ENCODE measurements around the gene RPL31.

RPL31 gene

DNA sequence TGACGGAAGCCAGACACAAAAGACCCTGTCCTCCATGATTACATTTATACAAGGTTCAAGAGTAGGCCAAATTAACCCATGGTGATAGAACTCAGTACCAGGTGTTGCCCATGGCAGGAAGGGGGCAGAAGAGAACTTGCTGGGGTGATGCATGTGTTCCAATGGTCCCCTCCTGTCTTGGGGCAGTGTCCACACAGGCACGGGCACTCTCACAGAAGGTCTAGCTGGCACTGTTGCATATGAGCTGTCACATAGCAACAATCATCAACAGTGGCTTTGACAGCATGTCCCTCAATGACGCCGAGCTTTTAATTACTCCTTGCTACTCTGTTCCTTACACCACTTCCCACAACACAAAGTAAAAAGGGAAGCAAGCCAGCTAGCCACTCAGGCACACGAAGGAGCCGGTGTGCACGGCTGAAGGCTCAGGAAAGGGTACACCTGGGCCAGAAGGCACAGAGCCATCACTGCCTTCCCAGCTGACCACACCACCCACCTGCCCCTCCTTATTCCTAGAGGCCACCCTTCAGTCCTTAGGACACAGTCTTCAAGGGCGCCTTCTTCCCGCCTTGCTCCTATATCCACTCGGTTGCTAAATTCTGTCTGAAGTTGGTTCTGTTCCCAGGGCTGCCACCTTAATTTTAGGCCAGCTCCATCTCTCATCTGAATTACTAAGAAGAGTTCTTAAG, 28.9 kb downstream of the RPL31 start:
- Histone ChIP-seq H3K36me3 (ENCODE audit: insufficient read depth, low read length) (peaks cover 21% of the 10 kb centered on the region), H3K9ac (ENCODE audit: low read depth, low read length) (no peak overlapping the region), H3K9me3 (ENCODE audit: insufficient read depth, low read depth, low read length) (no peaks in the 10 kb centered on the region), H3K27ac (ENCODE audit: low read depth, low read length) (no peak overlapping the region), H3K4me3 (ENCODE audit: low read length) (no peak overlapping the region), H3K4me1 (ENCODE audit: insufficient read depth, low read length) (peaks cover 8% of the 10 kb centered on the region), H3K27me3 (ENCODE audit: insufficient read depth, low read length) (no peaks in the 10 kb centered on the region)
- 91% methylated on average over 10 of the region's 10 CpGs for WGBS

DNA sequence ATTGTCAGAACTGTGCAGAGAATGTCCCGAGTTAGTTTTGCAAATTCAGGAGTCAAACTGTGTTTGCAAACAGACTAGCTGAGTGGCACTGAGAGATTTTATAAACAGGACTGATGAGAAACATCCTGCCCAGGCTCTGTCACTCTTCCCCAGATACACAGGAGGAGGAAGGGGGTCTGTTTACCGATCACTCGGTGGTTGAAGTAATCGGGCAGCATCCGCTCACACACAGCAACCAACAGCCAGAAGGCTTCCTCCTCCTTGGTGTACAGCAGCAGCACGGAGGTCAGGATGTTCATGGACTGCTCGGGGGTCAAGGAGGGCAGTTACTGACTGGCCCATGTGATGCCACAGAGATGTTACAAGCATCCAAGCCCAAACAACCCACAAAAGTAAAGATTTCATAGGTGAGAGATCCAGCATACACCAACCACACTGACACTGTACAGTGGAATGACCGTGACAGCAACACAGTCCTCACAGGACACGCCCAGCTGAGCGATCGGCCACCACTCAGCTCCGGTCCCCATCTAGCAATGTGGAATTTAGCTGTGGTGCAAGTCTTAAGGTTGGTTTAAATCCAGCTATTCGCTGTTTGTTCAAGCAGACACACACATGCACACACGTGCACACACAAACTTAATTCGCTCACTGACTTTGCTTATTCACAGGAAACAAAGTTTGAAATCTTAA, 30.1 kb downstream of the RPL31 start:
- no peaks in the 10 kb centered on the region for H3K4me1 ChIP-seq (ENCODE audit: insufficient read depth, low read length)
- no peak overlapping the region for H3K4me3 ChIP-seq (ENCODE audit: low read length)
- no peaks in the 10 kb centered on the region for H3K27me3 ChIP-seq (ENCODE audit: insufficient read depth, low read length)
- H3K36me3 ChIP-seq (ENCODE audit: insufficient read depth, low read length): peaks cover 22% of the 10 kb centered on the region
- no peaks in the 10 kb centered on the region for H3K9me3 ChIP-seq (ENCODE audit: insufficient read depth, low read depth, low read length)
- 93% methylated on average over 15 of the region's 15 CpGs for WGBS
- H3K27ac ChIP-seq (ENCODE audit: low read depth, low read length): no peak overlapping the region
- no peak overlapping the region for H3K9ac ChIP-seq (ENCODE audit: low read depth, low read length)

DNA sequence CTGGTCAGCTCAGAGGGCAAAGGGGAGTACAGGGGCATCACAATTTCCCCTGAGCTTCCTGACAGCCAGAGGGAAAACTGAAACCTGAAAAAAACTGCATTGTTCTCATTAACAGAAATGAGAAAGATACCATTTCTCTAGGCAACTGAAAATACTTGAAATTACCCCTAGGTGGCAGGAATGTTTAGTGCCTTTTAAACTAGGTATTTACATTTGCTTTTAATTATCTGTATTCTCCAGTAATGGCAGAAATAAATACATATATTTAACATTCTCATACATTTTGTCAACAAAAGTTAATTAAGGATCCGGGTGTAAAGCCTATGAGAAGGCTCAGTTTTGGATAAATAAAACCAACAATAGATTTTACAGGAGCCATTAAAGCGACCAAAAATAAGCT, 34.5 kb downstream of the RPL31 start:
- no peaks in the 10 kb centered on the region for H3K9me3 ChIP-seq (ENCODE audit: insufficient read depth, low read depth, low read length)
- no peaks in the 10 kb centered on the region for H3K4me1 ChIP-seq (ENCODE audit: insufficient read depth, low read length)
- WGBS: 88% methylated on average over 2 of the region's 2 CpGs
- H3K9ac ChIP-seq (ENCODE audit: low read depth, low read length): no peak overlapping the region
- H3K36me3 ChIP-seq (ENCODE audit: insufficient read depth, low read length): peaks cover 19% of the 10 kb centered on the region; the same call in 1 of the 2 replicates
- H3K27ac ChIP-seq (ENCODE audit: low read depth, low read length): no peak overlapping the region
- H3K27me3 ChIP-seq (ENCODE audit: insufficient read depth, low read length): no peaks in the 10 kb centered on the region
- H3K4me3 ChIP-seq (ENCODE audit: low read length): no peak overlapping the region

DNA sequence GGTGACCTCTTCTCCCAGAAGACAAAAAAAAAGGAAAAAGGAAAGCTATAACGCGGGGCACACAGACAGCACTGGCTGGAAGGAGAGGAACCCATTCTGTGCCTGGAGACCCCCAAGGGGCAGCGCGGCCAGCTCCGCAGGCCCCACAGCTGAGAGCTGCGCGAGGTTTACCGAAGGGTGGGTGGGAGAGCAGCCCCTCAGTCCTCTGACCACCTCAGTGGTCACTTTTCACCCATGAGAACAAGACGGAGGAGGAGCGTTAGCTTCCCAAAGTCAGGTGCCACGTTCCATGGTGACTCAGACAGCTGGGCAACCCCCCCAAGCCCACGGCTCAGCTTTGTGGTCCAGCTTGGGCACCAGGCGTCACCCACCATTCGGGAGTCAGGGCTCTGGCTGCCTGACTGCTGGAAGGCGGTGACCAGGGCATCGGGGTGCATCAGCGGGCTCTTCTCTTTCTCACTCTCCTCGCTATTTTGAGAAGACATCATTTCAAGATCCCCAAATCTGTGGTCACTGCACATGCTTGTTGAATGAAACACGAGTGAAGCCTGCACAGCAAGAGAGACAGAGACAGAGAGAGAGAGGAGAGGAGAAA, 35.2 kb downstream of the RPL31 start:
- no peaks in the 10 kb centered on the region for H3K27me3 ChIP-seq (ENCODE audit: insufficient read depth, low read length)
- H3K36me3 ChIP-seq (ENCODE audit: insufficient read depth, low read length): peaks cover 16% of the 10 kb centered on the region; the same call in 1 of the 2 replicates
- H3K4me1 ChIP-seq (ENCODE audit: insufficient read depth, low read length): no peaks in the 10 kb centered on the region
- H3K27ac ChIP-seq (ENCODE audit: low read depth, low read length): no peak overlapping the region
- no peaks in the 10 kb centered on the region for H3K9me3 ChIP-seq (ENCODE audit: insufficient read depth, low read depth, low read length)
- H3K4me3 ChIP-seq (ENCODE audit: low read length): no peak overlapping the region
- WGBS: 96% methylated on average over 19 of the region's 19 CpGs
- H3K9ac ChIP-seq (ENCODE audit: low read depth, low read length): no peak overlapping the region

DNA sequence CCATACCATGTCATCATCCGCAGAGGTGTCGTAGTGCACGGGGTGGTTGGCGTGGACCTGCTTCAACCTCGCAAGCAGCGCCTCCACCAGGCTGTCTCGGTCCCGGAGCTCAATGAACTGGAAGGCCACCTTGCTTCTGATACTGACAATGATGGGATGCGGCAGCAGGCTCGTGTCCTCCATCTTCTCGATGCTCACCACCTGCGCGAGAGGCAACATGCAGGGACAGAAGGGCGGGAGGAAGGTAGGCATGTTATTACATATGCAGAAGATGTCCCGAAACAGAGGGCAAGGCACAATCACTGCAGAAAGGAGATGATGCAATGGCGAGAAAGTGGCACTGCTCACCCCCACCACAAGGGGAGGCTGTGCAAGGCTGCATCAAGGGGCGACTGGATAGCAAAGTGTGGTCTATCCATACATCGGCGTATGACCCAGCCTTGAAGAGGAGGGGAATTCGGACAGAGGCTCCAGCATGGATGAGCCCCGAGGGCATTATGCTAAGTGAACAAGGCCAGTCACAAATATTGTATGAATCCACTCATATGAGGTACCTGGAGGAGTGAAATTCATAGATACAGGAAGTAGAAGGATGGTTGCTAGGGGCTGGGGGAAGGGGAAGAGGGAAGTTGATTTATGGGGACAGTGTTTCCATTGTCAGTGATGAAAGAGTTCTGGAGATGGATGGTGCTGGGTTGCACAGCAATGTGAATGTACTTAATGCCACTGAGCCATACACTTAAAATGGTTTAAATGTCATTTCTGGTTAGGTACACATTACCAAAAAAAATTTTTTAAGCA, 36.6 kb downstream of the RPL31 start:
- Histone ChIP-seq H3K27me3 (ENCODE audit: insufficient read depth, low read length) (no peaks in the 10 kb centered on the region), H3K9ac (ENCODE audit: low read depth, low read length) (no peak overlapping the region; the same call in 1 of the 2 replicates), H3K36me3 (ENCODE audit: insufficient read depth, low read length) (peaks cover 16% of the 10 kb centered on the region; the same call in 1 of the 2 replicates), H3K9me3 (ENCODE audit: insufficient read depth, low read depth, low read length) (no peaks in the 10 kb centered on the region), H3K27ac (ENCODE audit: low read depth, low read length) (no peak overlapping the region), H3K4me1 (ENCODE audit: insufficient read depth, low read length) (no peaks in the 10 kb centered on the region), H3K4me3 (ENCODE audit: low read length) (no peak overlapping the region)
- WGBS: 91% methylated on average over 21 of the region's 21 CpGs

DNA sequence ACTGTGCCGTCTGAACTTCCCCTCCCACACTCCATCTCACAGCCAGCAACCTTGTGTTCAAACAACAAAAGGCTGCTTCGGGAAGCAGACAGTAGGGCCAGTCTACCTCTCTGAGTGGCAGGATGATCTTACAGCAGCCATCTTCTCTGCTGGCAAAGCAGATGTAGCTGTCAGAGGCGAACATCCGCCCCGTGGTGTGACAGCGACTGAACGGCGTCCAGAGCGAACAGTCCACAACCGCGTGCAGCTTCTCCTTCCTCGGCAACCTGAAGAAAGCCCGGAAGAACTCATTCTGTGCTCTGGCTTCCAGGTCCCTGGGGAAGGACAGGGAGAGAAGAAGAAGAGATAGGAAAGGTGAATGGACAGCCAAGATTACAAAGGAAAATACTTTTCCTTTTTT, 38.0 kb downstream of the RPL31 start:
- no peaks in the 10 kb centered on the region for H3K4me1 ChIP-seq (ENCODE audit: insufficient read depth, low read length)
- H3K4me3 ChIP-seq (ENCODE audit: low read length): no peak overlapping the region
- WGBS: 95% methylated on average over 13 of the region's 13 CpGs
- H3K27ac ChIP-seq (ENCODE audit: low read depth, low read length): no peak overlapping the region
- H3K9ac ChIP-seq (ENCODE audit: low read depth, low read length): no peak overlapping the region
- peaks cover 16% of the 10 kb centered on the region; the same call in 1 of the 2 replicates for H3K36me3 ChIP-seq (ENCODE audit: insufficient read depth, low read length)
- no peaks in the 10 kb centered on the region for H3K9me3 ChIP-seq (ENCODE audit: insufficient read depth, low read depth, low read length)
- H3K27me3 ChIP-seq (ENCODE audit: insufficient read depth, low read length): no peaks in the 10 kb centered on the region

DNA sequence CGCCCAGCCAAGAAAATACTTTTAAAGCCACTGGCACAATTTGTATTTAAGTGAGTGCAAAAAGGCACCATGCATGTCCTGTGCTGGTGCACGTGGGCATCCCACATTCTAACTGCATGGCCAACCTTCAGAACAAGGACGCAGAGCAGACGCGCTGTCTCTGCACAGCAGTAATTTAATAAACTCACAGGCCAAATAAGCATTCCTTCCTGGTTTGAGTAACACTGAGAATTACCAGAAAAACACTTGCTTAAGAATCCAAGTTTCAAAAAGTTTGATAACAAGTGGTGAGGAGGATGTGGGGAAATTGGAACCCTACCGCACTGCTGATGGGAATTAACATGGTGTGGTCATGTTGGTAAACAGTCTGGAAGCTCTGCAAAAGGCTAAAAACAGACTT, 38.7 kb downstream of the RPL31 start:
- 96% methylated on average over 6 of the region's 6 CpGs for WGBS
- H3K4me1 ChIP-seq (ENCODE audit: insufficient read depth, low read length): no peaks in the 10 kb centered on the region
- no peak overlapping the region for H3K9ac ChIP-seq (ENCODE audit: low read depth, low read length)
- no peaks in the 10 kb centered on the region for H3K9me3 ChIP-seq (ENCODE audit: insufficient read depth, low read depth, low read length)
- H3K4me3 ChIP-seq (ENCODE audit: low read length): no peak overlapping the region
- H3K36me3 ChIP-seq (ENCODE audit: insufficient read depth, low read length): peaks cover 9% of the 10 kb centered on the region; the same call in 1 of the 2 replicates
- H3K27me3 ChIP-seq (ENCODE audit: insufficient read depth, low read length): no peaks in the 10 kb centered on the region
- H3K27ac ChIP-seq (ENCODE audit: low read depth, low read length): no peak overlapping the region

DNA sequence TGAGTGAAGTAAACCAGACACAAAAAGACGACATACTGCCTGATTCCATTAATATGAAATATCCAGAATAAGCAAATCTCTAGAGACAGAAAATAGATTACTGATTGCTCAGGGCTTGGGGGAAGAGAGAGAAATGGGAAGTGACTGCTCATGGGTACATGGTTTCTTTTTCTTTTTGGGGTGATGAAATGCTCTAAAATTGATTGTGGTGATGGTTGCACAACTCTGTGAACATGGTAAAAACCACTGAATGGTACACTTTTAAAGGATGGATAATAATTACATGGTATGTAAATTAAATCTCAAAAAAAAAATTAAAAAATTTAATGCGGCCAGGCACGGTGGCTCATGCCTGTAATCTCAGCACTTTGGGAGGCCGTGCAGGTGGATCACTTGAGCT, 39.3 kb downstream of the RPL31 start:
- no peak overlapping the region for H3K9ac ChIP-seq (ENCODE audit: low read depth, low read length)

DNA sequence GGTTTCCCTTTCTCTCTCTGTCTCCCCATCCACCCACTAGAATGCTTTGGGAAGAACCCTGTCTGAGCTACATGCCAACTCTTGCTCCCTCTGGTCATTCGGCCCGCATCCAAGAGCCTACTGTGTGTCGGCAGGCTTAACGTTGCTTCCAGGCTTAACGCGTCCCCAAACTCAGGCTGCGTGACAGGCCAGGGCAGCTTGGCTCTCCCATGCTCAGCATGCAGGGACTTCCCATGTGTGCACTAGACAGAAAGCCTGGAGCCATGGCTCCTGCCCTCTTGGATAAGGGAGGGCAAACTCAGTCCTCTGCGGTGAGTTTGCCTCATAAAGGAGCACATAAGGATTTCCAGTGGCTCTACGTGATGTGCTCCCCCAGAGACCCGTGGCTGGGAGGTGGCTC, 43.2 kb downstream of the RPL31 start:
- no peaks in the 10 kb centered on the region for H3K9me3 ChIP-seq (ENCODE audit: insufficient read depth, low read depth, low read length)

More for the DNA sequence above, 39.3 kb downstream of the RPL31 start:
- no peaks in the 10 kb centered on the region for H3K9me3 ChIP-seq (ENCODE audit: insufficient read depth, low read depth, low read length)
- H3K4me1 ChIP-seq (ENCODE audit: insufficient read depth, low read length): no peaks in the 10 kb centered on the region
- no peak overlapping the region for H3K27ac ChIP-seq (ENCODE audit: low read depth, low read length)
- peaks cover 6% of the 10 kb centered on the region; the same call in 1 of the 2 replicates for H3K36me3 ChIP-seq (ENCODE audit: insufficient read depth, low read length)
- no peak overlapping the region for H3K4me3 ChIP-seq (ENCODE audit: low read length)
- H3K27me3 ChIP-seq (ENCODE audit: insufficient read depth, low read length): no peaks in the 10 kb centered on the region
- 95% methylated on average over 3 of the region's 4 CpGs for WGBS

DNA sequence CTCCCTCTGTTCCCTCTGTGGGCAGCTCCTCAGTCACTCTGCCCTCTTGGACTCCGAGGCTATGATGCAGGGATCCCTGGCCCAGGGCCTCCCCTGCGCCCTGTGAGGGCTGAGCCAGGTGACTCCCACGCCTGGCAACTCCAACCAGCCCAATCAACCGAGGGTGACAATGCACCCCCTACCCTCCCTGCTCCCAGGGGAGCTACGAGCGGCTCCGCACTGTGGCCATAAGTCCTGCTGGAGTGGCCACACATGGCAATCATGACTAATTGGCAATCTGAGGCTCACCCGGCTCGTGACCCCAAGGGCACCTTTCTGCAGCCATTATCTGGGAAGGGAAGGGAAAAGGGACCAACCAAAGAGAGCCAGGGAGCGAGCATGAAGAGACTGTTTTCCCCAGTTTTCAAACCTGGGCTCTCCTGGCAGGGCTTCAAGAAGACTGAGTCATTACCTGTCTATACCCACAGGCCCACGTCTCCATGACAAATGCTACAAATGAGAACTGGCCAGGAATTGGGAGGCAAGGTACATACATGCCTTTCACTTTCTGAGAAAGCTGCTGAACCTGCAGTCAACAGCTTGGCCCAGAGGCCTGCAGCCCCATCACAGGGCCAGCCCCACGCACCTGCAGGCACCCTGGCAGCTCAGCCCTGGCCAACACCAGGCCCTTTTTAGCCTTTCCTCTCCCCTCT, 45.1 kb downstream of the RPL31 start:
- H3K4me1 ChIP-seq (ENCODE audit: insufficient read depth, low read length): no peaks in the 10 kb centered on the region
- WGBS: 90% methylated on average over 12 of the region's 12 CpGs
- H3K27ac ChIP-seq (ENCODE audit: low read depth, low read length): no peak overlapping the region
- H3K4me3 ChIP-seq (ENCODE audit: low read length): no peak overlapping the region
- no peak overlapping the region for H3K9ac ChIP-seq (ENCODE audit: low read depth, low read length)
- H3K27me3 ChIP-seq (ENCODE audit: insufficient read depth, low read length): no peaks in the 10 kb centered on the region
- no peaks in the 10 kb centered on the region for H3K9me3 ChIP-seq (ENCODE audit: insufficient read depth, low read depth, low read length)
- peaks cover 5% of the 10 kb centered on the region for H3K36me3 ChIP-seq (ENCODE audit: insufficient read depth, low read length)

More for the DNA sequence above, 43.2 kb downstream of the RPL31 start:
- Histone ChIP-seq H3K9ac (ENCODE audit: low read depth, low read length) (no peak overlapping the region), H3K27me3 (ENCODE audit: insufficient read depth, low read length) (no peaks in the 10 kb centered on the region), H3K36me3 (ENCODE audit: insufficient read depth, low read length) (peaks cover 5% of the 10 kb centered on the region), H3K4me3 (ENCODE audit: low read length) (no peak overlapping the region), H3K4me1 (ENCODE audit: insufficient read depth, low read length) (no peaks in the 10 kb centered on the region), H3K27ac (ENCODE audit: low read depth, low read length) (no peak overlapping the region)
- 97% methylated on average over 10 of the region's 10 CpGs for WGBS
